SIG-M5 (cell line): ENCODE measurements around the gene AUNIP.

ENCODE experiments used
- DNase-seq: peaks from one replicate; lab custom pipeline; 2025; lab: John Stamatoyannopoulos, UW

The AUNIP gene

GRCh38 chr1:25809283-25809926 lies 49.9 kb downstream of the AUNIP start:
- no peak for DNase-seq

- no peak for DNase-seq
These were observed 50.6 kb downstream of the AUNIP start for GRCh38 chr1:25808481-25809244.

DNA sequence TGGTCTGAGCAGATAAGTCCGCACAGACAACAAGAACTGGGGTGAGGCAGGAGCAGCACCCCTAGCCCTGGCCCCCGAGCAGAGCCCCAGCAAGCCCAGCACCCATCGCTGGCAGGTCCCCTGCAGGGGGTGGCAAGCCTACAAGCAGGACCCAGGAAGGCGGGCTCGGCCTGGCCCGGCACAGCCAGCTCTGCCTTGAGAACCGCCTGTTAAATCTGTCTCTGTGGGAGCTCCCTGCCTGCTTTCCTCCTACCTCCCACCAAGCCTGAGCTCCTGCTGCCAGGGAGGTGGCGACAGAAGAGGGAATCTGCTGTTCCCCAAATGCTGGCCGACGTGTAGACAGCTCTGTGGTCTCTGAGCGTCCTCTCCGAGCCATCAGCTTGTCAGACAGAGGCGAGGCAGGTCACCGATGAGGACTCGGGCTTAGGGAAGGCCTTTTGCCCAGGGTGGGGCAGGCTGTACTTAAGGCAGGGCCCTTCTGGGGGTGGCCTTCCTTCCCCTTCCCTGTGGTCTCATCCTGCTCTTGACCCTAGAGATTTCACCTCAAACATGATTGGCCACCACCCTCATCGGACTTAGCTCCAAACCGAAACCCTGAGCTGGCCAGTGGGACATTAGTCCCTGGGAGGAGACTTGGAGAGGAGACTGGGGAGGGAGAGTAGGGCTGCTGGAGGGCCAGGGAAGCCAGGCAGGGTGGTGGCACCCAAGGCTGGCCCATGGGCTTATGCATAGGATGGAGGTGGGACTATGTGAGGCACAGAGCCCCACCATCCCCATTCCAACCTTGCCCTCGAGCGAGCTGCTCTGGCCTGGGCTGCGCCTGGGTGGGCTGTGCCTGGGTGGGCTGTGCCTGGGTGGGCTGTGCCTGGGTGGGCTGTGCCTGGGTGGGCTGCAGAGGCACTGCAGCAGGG lies 51.5 kb downstream of the AUNIP start:
- no peak for DNase-seq

GRCh38 chr1:25806418-25806817 lies 52.8 kb downstream of the AUNIP start:
- no peak for DNase-seq

GRCh38 chr1:25805863-25806225 lies 53.4 kb downstream of the AUNIP start:
- DNase-seq: no peak

- no peak for DNase-seq
These were observed 54.0 kb downstream of the AUNIP start for GRCh38 chr1:25804964-25805862.

- no peak for DNase-seq
These were observed 54.9 kb downstream of the AUNIP start for GRCh38 chr1:25804244-25804963.

- DNase-seq: no peak
These were observed 55.9 kb downstream of the AUNIP start for GRCh38 chr1:25803368-25803767.

DNA sequence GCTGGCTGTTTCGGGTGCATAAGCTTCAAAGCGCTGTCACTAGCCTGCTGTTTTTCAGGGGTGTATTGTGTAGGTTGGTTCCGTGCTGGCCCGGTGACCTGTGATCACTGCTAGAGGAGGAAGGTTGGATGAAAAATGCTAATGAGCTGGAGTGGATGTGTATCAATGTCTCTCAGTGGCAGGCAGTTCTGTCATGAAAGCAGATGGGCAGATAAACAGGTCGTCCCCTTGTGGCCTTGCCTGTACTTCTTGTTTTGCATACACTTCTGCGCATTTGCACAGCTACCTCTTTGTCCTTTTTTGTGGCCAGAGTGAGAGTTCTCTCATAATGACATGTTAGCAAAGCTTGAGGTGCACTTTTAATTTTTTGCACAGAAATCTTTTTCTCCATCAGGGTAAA lies 56.3 kb downstream of the AUNIP start:
- no peak for DNase-seq

DNA sequence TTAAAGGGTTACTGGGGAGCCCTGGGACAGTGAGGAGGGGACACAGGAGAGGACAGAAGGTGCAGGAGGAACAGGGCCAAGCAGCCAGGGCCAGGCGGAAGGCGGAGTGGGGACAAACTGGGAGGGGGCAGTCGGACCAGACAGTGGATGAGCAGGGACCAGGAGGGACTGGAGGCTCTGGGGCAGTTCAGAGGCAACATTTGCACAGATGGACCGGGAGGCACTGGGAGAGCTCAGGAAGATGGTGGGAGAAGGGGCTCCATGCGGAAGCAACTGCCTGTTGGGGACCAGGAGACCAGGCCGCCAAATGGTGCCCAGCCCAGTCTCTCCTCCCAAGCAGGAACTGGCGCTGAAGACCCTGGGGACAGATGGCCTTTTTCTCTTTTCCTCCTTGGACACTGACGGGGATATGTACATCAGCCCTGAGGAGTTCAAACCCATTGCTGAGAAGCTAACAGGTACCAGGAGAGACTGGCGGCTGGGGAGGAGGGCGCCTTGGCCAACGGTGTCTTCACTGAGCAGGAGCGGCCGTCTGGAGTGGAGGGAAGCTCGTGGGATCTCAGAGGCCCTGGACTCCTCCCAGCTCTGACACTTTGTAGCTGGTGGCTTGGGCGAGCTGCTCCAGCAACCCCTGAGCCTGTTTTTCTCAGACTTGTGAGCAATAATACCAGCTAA lies 58.4 kb downstream of the AUNIP start:
- no peak for DNase-seq

- no peak for DNase-seq
These were observed 59.1 kb downstream of the AUNIP start, which contains the start of gene SELENON for GRCh38 chr1:25799935-25800702. Gene SELENON (plus strand): TSS chr1:25800193. CDS start chr1:25800231, 38 bp downstream.

DNA sequence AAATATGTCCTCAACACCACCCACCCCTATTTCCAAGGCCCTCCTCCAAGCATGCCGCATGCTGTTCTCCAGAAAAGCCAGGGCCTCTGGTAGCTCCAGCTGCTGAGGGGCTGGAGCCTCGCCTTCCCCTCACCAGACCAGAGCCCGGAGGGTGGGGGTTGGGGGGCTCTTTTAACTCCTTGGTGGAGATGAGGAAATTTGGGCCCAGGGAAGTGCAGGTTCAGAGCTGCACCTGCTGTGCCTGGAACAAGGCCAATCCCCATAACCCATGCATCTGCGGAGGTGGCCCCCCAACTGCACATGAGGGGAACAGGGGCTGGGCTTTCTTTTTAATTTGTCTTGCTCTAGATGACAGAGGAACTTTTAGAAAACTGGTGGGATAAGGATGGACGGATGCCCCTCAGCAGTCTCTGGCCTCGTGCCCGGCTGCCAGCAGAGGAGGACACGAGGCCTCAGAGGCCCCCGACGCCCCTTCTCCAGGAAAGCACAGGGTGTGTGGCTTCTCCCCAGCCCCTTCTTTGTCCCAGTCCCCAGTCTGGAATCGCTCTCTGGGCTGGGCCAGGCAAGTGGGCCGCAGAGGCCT lies 59.8 kb downstream of the AUNIP start:
- DNase-seq: no peak

DNA sequence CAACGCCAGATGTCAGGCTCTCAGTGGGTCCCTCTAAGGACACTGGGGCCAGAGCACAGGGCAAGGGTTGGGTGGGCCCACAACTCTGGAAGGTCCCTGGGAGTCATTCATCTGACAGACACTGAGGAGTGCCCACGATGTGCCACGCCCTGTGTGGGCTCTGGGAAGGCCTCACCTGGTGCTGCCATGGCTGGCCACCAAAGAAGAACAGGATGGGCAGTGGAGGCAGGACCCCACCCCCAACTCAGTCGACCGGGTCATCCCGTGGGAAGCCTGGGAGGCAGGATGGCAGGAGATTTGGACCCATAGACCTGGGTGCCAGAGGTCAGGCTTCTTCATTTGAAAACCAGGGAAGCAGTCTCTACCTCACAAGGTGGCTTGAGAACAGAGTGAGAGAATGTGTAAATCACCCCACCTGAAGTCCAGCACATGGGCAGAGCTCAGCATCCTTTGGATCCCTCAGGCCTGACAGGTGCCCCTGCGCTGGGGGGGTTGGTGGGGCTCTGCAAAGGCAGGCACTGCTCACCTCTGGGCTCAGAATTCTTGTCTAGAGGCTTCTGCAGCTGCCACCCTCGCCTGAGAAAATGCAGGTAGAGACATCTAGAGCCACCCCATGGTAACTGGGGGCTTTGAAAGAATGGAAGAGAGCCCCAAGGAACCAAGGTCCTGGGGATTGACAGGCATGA lies 60.4 kb downstream of the AUNIP start:
- no peak for DNase-seq

DNA sequence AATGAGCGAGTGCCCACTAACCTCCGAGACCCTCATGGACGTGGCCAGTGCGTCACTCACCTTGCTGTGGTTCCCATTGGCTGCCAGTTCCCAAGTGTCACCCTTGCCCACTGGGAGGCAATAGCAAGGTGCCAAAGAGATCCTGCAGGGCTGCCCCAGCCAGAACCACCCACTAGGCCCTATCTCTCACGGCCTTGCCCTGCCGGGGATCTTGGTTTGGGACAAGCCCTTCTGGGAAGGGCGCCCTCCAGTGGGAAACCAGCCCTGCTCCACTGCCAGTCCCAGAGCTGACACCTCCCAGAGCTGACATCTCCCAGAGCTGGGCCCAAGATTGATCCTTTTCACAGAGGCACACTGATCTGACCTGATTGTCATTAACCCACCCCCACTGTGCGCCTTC lies 61.3 kb downstream of the AUNIP start:
- no peak for DNase-seq

DNA sequence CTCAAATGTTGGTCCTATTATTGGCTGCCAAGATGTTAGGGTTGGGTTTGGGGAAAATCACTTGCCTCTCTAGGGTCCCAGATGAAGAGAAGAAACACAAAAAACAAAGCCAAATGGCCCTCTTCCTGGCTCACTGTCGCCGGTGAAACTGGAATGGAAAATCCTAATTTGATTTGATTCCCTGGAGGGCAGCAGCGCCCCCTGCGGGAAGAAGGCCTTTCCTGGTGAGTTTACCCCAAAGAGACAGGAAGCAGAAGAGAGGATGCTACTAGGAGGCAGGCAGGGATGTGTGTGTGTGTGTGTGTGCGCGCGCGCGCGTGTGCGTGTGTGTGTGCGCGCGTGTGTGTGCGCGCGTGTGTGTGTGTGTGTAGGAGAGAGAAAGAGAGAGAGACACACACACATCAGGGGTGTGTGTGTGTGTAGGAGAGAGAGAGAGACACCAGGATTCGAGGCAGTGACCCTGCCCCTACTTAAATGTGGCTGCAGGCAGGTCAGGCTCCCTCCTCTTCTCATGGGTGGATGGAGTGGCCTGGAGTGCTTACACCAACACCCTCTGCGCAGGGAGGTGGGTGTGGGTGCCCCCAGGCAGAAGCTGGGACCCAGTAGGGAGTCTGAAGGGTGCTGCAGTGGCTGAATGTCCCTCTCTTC lies 62.3 kb downstream of the AUNIP start:
- DNase-seq: no peak

GRCh38 chr1:25795946-25796810 lies 63.1 kb downstream of the AUNIP start:
- no peak for DNase-seq

DNA sequence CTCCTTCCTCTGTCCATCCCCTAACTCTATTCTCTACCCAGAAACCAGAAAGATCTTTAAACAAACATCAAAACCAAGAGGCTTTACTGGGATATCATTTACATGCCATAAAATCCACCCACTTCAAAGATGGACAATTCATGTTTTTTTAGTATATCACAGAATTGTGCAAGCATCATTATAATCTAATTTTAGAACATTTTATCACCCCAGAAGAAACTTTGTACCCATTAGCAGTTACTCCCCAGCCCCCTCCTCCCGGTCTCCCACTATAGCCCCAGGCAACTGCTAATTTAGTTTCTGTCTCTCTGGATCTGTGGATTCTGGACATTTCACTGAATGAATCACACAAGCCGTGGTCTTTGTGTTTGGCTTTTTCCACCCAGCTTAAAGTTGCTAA lies 64.0 kb downstream of the AUNIP start:
- DNase-seq: no peak
